IPS-20b (cell line): ENCODE data around the gene SFXN1.

Experiments
- H3K27ac ChIP-seq: one replicate; pipeline ENCODE4 v1.5.1; 2013; ENCODE audit warnings: low read length
- H3K27me3 ChIP-seq: 2 replicates; pipeline ENCODE4 v1.6.1; 2013; ENCODE audit warnings: mild to moderate bottlenecking, low read length, inconsistent platforms; ENCODE audit not compliant: insufficient read depth
- H3K36me3 ChIP-seq: 2 replicates; pipeline ENCODE4 v1.6.1; 2013; ENCODE audit warnings: low read depth, mild to moderate bottlenecking, inconsistent platforms, low read length, moderate library complexity; ENCODE audit not compliant: insufficient read depth
- H3K4me1 ChIP-seq: 2 replicates; pipeline ENCODE4 v1.6.1; 2013; ENCODE audit warnings: mild to moderate bottlenecking, control low read depth, inconsistent platforms, low read length, moderate library complexity; ENCODE audit not compliant: insufficient read depth
- H3K4me3 ChIP-seq: 2 replicates; pipeline ENCODE4 v1.5.1; 2013; ENCODE audit warnings: mild to moderate bottlenecking, low read length, inconsistent platforms
- H3K9ac ChIP-seq: 2 replicates; pipeline ENCODE4 v1.6.1; 2013; ENCODE audit warnings: low read depth, mild to moderate bottlenecking, inconsistent platforms, low read length, moderate library complexity
- H3K9me3 ChIP-seq: 2 replicates; pipeline ENCODE4 v1.6.1; 2013; ENCODE audit warnings: mild to moderate bottlenecking, low read depth, low read length, inconsistent platforms; ENCODE audit not compliant: insufficient read depth

SFXN1 gene

GRCh38 chr5:175547842-175548241 is 69.5 kb downstream of the SFXN1 start:
- Histone ChIP-seq H3K27me3 (no peaks in the 10 kb centered on the region), H3K36me3 (no peaks in the 10 kb centered on the region), H3K9me3 (no peaks in the 10 kb centered on the region), H3K9ac (peak overlapping the region; percentile 83; the same call in 1 of the 2 replicates), H3K27ac (peak overlapping the region; percentile 98), H3K4me1 (peaks cover 28% of the 10 kb centered on the region; the same call in 1 of the 2 replicates), H3K4me3 (peak overlapping the region; percentile 28; the same call in 1 of the 2 replicates)

- no peaks in the 10 kb centered on the region for H3K36me3 ChIP-seq
- H3K4me1 ChIP-seq: peaks cover 26% of the 10 kb centered on the region; the same call in 1 of the 2 replicates
- peak overlapping the region; percentile 98 for H3K27ac ChIP-seq
- peak overlapping the region; percentile 83 for H3K9ac ChIP-seq
- no peaks in the 10 kb centered on the region for H3K27me3 ChIP-seq
- no peaks in the 10 kb centered on the region for H3K9me3 ChIP-seq
- H3K4me3 ChIP-seq: peak overlapping the region; percentile 28; the same call in 1 of the 2 replicates
Observed at GRCh38 chr5:175548626-175549311, 70.4 kb downstream of the SFXN1 start.

GRCh38 chr5:175550055-175550805 is 71.9 kb downstream of the SFXN1 start:
- H3K27me3 ChIP-seq: no peaks in the 10 kb centered on the region
- no peak overlapping the region for H3K27ac ChIP-seq
- H3K4me1 ChIP-seq: peaks cover 27% of the 10 kb centered on the region; the same call in 1 of the 2 replicates
- no peak overlapping the region for H3K4me3 ChIP-seq
- no peaks in the 10 kb centered on the region for H3K36me3 ChIP-seq
- H3K9ac ChIP-seq: peak overlapping the region; percentile 83; the same call in 1 of the 2 replicates
- H3K9me3 ChIP-seq: no peaks in the 10 kb centered on the region

- H3K27ac ChIP-seq: no peak overlapping the region
- H3K9ac ChIP-seq: no peak overlapping the region
- no peak overlapping the region for H3K4me3 ChIP-seq
- no peaks in the 10 kb centered on the region for H3K27me3 ChIP-seq
- H3K36me3 ChIP-seq: no peaks in the 10 kb centered on the region
- no peaks in the 10 kb centered on the region for H3K9me3 ChIP-seq
- peaks cover 28% of the 10 kb centered on the region; the same call in 1 of the 2 replicates for H3K4me1 ChIP-seq
Observed at GRCh38 chr5:175551266-175551665, 72.9 kb downstream of the SFXN1 start.

GRCh38 chr5:175554296-175554695 is 75.9 kb downstream of the SFXN1 start:
- Histone ChIP-seq H3K9me3 (no peaks in the 10 kb centered on the region), H3K4me1 (peaks cover 18% of the 10 kb centered on the region; the same call in 1 of the 2 replicates), H3K36me3 (no peaks in the 10 kb centered on the region), H3K27ac (no peak overlapping the region), H3K27me3 (no peaks in the 10 kb centered on the region), H3K4me3 (no peak overlapping the region), H3K9ac (no peak overlapping the region)

- H3K36me3 ChIP-seq: no peaks in the 10 kb centered on the region
- no peaks in the 10 kb centered on the region for H3K27me3 ChIP-seq
- no peak overlapping the region for H3K27ac ChIP-seq
- no peak overlapping the region for H3K4me3 ChIP-seq
- no peaks in the 10 kb centered on the region for H3K9me3 ChIP-seq
- H3K4me1 ChIP-seq: peaks cover 15% of the 10 kb centered on the region; the same call in 1 of the 2 replicates
- peak overlapping the region; percentile 20; the same call in 1 of the 2 replicates for H3K9ac ChIP-seq
Observed at GRCh38 chr5:175555168-175555785, 76.9 kb downstream of the SFXN1 start.

GRCh38 chr5:175556794-175557193 is 78.4 kb downstream of the SFXN1 start:
- H3K4me1 ChIP-seq: peaks cover 20% of the 10 kb centered on the region; the same call in 1 of the 2 replicates
- peak overlapping the region; percentile 46; the same call in 1 of the 2 replicates for H3K9ac ChIP-seq
- no peak overlapping the region for H3K4me3 ChIP-seq
- H3K9me3 ChIP-seq: no peaks in the 10 kb centered on the region
- H3K27me3 ChIP-seq: no peaks in the 10 kb centered on the region
- H3K36me3 ChIP-seq: no peaks in the 10 kb centered on the region
- H3K27ac ChIP-seq: no peak overlapping the region

GRCh38 chr5:175557778-175558177 is 79.4 kb downstream of the SFXN1 start:
- no peak overlapping the region for H3K27ac ChIP-seq
- H3K36me3 ChIP-seq: no peaks in the 10 kb centered on the region
- H3K27me3 ChIP-seq: no peaks in the 10 kb centered on the region
- H3K9me3 ChIP-seq: no peaks in the 10 kb centered on the region
- peak overlapping the region; percentile 35; the same call in 1 of the 2 replicates for H3K9ac ChIP-seq
- peaks cover 20% of the 10 kb centered on the region; the same call in 1 of the 2 replicates for H3K4me1 ChIP-seq
- H3K4me3 ChIP-seq: no peak overlapping the region

- Histone ChIP-seq H3K36me3 (no peaks in the 10 kb centered on the region), H3K4me1 (peaks cover 20% of the 10 kb centered on the region; the same call in 1 of the 2 replicates), H3K27ac (no peak overlapping the region), H3K27me3 (no peaks in the 10 kb centered on the region), H3K4me3 (no peak overlapping the region), H3K9ac (no peak overlapping the region), H3K9me3 (no peaks in the 10 kb centered on the region)
Observed at GRCh38 chr5:175558801-175559480, 80.6 kb downstream of the SFXN1 start.

GRCh38 chr5:175560011-175560410 is 81.7 kb downstream of the SFXN1 start:
- Histone ChIP-seq H3K4me3 (no peak overlapping the region), H3K9me3 (no peaks in the 10 kb centered on the region), H3K4me1 (peaks cover 20% of the 10 kb centered on the region; the same call in 1 of the 2 replicates), H3K36me3 (no peaks in the 10 kb centered on the region), H3K27me3 (no peaks in the 10 kb centered on the region), H3K9ac (no peak overlapping the region), H3K27ac (no peak overlapping the region)

GRCh38 chr5:175561085-175561484 is 82.7 kb downstream of the SFXN1 start:
- H3K9ac ChIP-seq: no peak overlapping the region
- H3K4me1 ChIP-seq: peaks cover 18% of the 10 kb centered on the region; the same call in 1 of the 2 replicates
- no peak overlapping the region for H3K4me3 ChIP-seq
- no peaks in the 10 kb centered on the region for H3K36me3 ChIP-seq
- H3K27ac ChIP-seq: no peak overlapping the region
- H3K9me3 ChIP-seq: no peaks in the 10 kb centered on the region
- no peaks in the 10 kb centered on the region for H3K27me3 ChIP-seq
